ENCODE results near the gene BTBD7. TPM values are rescaled to one million over a fixed set of nuclear protein-coding genes. Genes with fewer than 3 reads are reported as not detected.

The BTBD7 gene
- total RNA-seq, 1 experiment from 2014 or later = 18.0 TPM

GRCh38 chr14:93311082-93311481 is 21.8 kb downstream of the BTBD7 start:
- in situ Hi-C loops (cut with HindIII; ENCODE audit: low pct_unique_long_range_greater_than_20kb, low sequenced_read_pairs) = no loop called here
- no peak for DNase-seq (ENCODE audit: low read depth, low spot score)

DNA sequence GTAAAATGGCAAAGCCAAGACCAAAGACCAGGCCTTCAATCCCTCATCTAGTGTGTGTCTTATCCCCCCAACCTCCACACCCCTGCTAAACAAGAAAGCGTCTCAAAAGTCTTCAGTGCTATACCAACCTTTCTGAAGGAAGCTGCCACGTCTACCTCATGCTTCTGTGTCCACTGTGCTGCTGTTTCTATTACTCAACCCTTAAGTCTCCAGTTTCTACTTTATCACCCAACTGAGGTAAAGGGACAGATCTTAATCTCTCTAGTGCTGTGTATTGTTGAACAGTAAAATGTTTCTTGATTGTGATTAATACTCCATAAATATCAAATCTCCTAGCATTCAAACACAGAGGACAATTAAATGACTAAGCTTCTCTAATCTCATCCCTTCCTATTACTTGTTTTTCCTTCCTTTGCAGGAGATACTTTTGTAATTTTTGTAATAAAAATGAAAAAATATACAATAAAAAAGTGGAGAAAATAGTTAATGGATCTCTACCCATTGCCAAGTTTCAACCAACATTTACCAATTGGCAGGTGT is 23.3 kb downstream of the BTBD7 start:
- no peak for DNase-seq (ENCODE audit: low read depth, low spot score)
- in situ Hi-C loops (cut with HindIII; ENCODE audit: low pct_unique_long_range_greater_than_20kb, low sequenced_read_pairs) = no loop called here

GRCh38 chr14:93308686-93309345 is 24.0 kb downstream of the BTBD7 start:
- in situ Hi-C loops (cut with HindIII; ENCODE audit: low pct_unique_long_range_greater_than_20kb, low sequenced_read_pairs) = no loop called here

GRCh38 chr14:93306812-93307211 is 26.0 kb downstream of the BTBD7 start:
- in situ Hi-C loops (cut with HindIII; ENCODE audit: low pct_unique_long_range_greater_than_20kb, low sequenced_read_pairs) = no loop called here
- DNase-seq (ENCODE audit: low read depth, low spot score) = no peak

More at GRCh38 chr14:93308686-93309345, 24.0 kb downstream of the BTBD7 start:
- no peak for DNase-seq (ENCODE audit: low read depth, low spot score)

GRCh38 chr14:93305725-93306418 is 27.0 kb downstream of the BTBD7 start:
- no peak for DNase-seq (ENCODE audit: low read depth, low spot score)
- in situ Hi-C loops (cut with HindIII; ENCODE audit: low pct_unique_long_range_greater_than_20kb, low sequenced_read_pairs) = no loop called here

GRCh38 chr14:93304771-93305170 is 28.1 kb downstream of the BTBD7 start:
- in situ Hi-C loops (cut with HindIII; ENCODE audit: low pct_unique_long_range_greater_than_20kb, low sequenced_read_pairs) = no loop called here

GRCh38 chr14:93303659-93304058 is 29.2 kb downstream of the BTBD7 start:
- in situ Hi-C loops (cut with HindIII; ENCODE audit: low pct_unique_long_range_greater_than_20kb, low sequenced_read_pairs) = no loop called here
- no peak for DNase-seq (ENCODE audit: low read depth, low spot score)

More at GRCh38 chr14:93304771-93305170, 28.1 kb downstream of the BTBD7 start:
- DNase-seq (ENCODE audit: low read depth, low spot score) = no peak

- in situ Hi-C loops (cut with HindIII; ENCODE audit: low pct_unique_long_range_greater_than_20kb, low sequenced_read_pairs) = no loop called here
These were observed 29.9 kb downstream of the BTBD7 start for GRCh38 chr14:93302688-93303581.

DNA sequence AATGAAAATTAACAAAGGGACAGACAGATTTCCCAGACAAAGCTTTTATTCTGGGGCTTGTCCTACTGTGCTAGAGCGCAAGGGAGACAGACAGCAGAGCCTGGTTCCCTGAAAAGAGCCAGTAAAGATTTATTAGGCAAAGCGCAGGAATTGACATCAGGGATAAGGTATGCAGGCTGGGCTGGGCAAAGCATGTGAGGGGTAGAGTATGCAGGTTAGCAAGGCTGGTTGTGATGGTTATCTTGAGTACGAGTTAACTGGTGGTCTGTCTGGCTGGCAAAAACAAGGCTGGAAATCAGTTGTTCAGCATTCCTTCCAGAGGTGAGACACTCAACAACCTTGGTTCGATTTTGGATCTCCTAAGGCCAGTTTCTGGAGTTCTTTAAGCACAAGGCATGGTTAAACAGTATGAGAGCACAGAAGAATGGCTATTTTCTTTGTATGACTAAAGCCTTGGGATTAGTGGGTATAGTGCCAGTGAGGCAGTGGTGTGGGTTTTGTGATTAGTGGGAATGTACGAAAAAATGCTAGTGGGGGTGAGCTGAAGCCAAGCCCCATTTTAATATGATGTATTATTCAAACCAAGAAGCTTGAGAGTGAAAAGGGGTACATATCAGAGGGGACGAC is 30.9 kb downstream of the BTBD7 start:
- no peak for DNase-seq (ENCODE audit: low read depth, low spot score)
- in situ Hi-C loops (cut with HindIII; ENCODE audit: low pct_unique_long_range_greater_than_20kb, low sequenced_read_pairs) = no loop called here

More at GRCh38 chr14:93302688-93303581, 29.9 kb downstream of the BTBD7 start:
- no peak for DNase-seq (ENCODE audit: low read depth, low spot score)

DNA sequence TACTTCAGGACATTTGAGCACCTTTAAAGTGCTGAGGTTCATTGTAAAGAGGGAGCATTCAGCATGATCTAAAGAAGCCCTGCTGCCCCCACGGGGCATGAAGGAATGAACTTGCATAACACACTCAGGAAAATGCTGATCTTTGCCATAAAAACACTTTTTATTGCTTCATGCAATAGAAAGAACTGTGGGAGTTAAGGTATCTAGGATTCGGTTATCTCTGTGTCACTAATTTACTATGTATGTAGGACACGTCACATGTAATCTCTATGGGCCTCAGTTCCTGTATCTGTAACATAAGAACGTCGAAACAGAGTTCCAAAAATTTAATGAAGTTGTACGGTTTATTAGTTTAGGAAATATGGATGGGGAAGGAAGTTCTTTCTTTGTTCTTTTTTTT is 33.0 kb downstream of the BTBD7 start:
- DNase-seq (ENCODE audit: low read depth, low spot score) = no peak
- in situ Hi-C loops (cut with HindIII; ENCODE audit: low pct_unique_long_range_greater_than_20kb, low sequenced_read_pairs) = no loop called here

DNA sequence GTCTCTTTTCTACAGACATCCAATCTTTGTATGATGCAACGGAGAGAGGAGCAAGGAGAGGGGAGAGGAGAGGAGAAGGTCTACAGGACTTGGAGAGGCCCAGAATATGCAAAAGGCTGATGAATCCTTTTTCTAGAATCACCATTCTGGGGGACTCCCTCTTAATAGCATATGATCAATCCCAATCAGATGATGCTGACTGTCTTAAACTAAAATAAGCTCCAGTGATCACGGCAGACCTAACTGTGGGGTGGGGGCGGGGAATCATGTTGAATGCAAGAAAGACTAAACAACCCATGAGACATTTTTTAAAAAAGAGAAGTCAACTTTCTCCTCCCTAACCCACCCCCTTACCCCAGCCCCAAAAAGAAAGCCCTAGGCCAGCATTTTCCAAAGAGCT is 33.4 kb downstream of the BTBD7 start:
- in situ Hi-C loops (cut with HindIII; ENCODE audit: low pct_unique_long_range_greater_than_20kb, low sequenced_read_pairs) = no loop called here
- DNase-seq (ENCODE audit: low read depth, low spot score) = no peak

DNA sequence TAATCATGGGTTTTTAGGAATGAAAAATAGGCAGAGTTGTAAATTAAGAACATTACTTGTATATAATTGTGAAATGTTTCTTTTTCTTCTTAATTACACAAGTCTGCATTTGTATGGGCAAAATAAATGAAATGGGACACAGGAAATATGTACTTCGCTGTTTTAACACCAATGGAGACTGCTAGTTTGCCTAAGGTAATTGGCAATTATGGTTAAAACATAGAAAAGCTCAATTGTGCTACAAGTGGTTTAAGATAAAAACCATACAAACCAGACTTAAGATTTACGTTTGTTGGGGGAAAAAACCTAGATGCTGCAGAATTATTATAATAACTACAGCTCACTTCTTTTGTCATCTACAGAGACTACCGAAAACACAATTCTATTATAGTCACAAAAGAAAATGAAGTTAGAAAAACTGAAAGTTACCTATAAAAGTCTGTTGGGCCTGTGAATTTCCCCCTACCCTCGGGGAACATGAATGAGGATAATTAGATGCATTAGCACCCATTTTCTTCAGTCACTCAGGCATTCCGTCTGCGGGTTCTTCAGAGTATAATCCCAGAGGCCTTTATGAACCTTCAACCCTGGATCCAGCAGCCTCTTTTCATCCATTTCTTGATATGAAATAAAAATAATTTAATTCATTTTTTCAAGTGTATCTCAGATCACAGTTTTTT is 37.2 kb downstream of the BTBD7 start:
- no peak for DNase-seq (ENCODE audit: low read depth, low spot score)
- in situ Hi-C loops (cut with HindIII; ENCODE audit: low pct_unique_long_range_greater_than_20kb, low sequenced_read_pairs) = no loop called here

DNA sequence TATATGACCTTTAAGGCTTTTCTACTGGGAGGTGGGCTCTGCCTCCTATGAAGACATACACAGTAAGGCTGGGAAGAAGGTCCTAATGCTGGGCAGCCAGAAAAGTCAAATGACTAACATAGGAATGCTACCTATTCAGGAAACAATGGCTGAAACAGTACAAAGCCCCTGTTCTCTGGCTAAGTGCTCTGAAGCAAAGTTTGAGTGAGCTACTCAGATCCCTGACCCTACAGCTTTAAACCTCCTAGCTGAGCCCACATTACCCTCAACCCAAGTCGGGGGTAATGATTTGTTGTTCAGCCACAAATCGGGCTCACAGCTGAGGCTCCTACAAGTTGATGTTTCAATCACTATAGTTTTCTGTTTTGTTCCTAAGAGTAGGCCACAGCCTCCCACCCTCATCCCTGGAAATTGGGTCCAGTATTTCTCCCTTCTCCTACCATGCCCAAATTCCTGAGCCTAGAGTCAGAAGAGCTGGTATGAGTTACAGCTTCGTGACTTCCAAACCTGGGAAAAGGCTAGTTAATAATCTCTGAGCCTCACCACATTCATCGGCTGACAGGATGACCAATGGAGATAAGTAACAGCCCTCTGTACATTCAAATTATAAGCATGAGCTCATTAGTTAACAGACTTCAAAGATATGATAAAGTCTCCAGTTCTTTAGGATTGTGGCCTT is 46.5 kb downstream of the BTBD7 start:
- no peak for DNase-seq (ENCODE audit: low read depth, low spot score)
- in situ Hi-C loops (cut with HindIII; ENCODE audit: low pct_unique_long_range_greater_than_20kb, low sequenced_read_pairs) = no loop called here

DNA sequence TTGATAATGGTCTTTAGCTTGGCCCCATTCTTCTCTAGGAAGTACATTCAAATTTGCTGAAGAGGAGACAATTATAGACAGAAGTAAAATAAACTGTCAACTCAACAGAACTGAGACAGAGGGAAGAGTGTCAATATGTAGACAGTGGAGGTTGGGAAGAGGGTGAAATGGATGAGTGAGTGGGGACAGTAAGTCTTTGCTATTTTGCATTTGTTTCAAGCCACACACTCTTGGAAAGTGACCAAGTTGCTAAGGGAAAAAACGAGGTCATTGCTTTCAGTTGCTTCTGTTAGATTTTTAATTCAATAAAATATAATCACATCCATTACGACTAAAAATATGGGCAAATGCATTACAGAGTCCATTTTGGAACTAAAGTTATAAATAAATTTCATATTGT is 47.8 kb downstream of the BTBD7 start:
- in situ Hi-C loops (cut with HindIII; ENCODE audit: low pct_unique_long_range_greater_than_20kb, low sequenced_read_pairs) = no loop called here
- DNase-seq (ENCODE audit: low read depth, low spot score) = no peak

GRCh38 chr14:93281937-93282336 is 50.9 kb downstream of the BTBD7 start:
- in situ Hi-C loops (cut with HindIII; ENCODE audit: low pct_unique_long_range_greater_than_20kb, low sequenced_read_pairs) = no loop called here
- DNase-seq (ENCODE audit: low read depth, low spot score) = no peak

- in situ Hi-C loops (cut with HindIII; ENCODE audit: low pct_unique_long_range_greater_than_20kb, low sequenced_read_pairs) = no loop called here
- DNase-seq (ENCODE audit: low read depth, low spot score) = no peak
These were observed 52.1 kb downstream of the BTBD7 start for GRCh38 chr14:93280743-93281142.
